Eye (tissue), 1 donor: ENCODE results near the gene GRID1.
A peak's percentile ranks its signal among the peaks of the same experiment; 100 is the strongest.

Experiments
- DNase-seq: peaks from one replicate; pipeline ENCODE4 v3.0.0-alpha.2; 2015

GRID1 gene

GRCh38 chr10:86290933-86291615 is 75.5 kb downstream of the GRID1 start:
- no peak for DNase-seq

- DNase-seq: no peak
Observed at GRCh38 chr10:86289577-86289868, 77.1 kb downstream of the GRID1 start.

- no peak for DNase-seq
Observed at GRCh38 chr10:86288695-86289576, 77.7 kb downstream of the GRID1 start.

GRCh38 chr10:86287966-86288579 is 78.5 kb downstream of the GRID1 start:
- DNase-seq: no peak

GRCh38 chr10:86287110-86287793 is 79.3 kb downstream of the GRID1 start:
- DNase-seq: no peak

GRCh38 chr10:86286236-86287109 is 80.1 kb downstream of the GRID1 start:
- no peak for DNase-seq

DNA sequence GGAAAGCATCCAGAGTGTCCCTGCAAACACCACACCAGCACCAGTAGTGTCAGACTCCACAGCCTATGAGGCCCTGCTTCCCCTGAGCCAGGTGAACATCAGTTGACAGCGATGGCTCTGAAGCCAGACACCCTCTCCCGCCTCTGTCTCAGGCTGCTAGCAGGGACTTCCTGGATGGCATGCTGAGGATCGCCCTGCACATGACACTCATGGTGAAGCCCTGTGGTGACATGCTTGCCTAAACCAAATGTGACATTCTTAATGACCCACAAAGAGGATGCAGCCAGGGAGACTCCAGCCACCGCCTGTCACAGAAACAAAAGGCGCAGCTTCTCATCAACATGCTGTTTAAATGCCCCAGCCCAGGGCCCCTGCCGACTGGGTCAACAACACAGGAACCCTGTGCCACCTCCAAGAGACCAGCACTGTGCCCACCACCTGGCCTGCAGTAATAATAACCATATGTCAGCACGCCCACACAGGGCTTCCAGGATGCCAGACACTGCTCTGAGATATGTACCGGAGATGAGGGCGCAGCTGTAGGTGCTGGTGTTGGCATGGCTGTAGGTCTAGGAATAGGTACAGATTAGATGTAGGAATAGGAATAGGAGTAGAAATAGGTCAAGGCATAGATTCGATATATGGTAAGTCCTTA is 81.3 kb downstream of the GRID1 start:
- peak; percentile 91 for DNase-seq

- peak; percentile 27 for DNase-seq
Observed at GRCh38 chr10:86284355-86285105, 82.1 kb downstream of the GRID1 start.

DNA sequence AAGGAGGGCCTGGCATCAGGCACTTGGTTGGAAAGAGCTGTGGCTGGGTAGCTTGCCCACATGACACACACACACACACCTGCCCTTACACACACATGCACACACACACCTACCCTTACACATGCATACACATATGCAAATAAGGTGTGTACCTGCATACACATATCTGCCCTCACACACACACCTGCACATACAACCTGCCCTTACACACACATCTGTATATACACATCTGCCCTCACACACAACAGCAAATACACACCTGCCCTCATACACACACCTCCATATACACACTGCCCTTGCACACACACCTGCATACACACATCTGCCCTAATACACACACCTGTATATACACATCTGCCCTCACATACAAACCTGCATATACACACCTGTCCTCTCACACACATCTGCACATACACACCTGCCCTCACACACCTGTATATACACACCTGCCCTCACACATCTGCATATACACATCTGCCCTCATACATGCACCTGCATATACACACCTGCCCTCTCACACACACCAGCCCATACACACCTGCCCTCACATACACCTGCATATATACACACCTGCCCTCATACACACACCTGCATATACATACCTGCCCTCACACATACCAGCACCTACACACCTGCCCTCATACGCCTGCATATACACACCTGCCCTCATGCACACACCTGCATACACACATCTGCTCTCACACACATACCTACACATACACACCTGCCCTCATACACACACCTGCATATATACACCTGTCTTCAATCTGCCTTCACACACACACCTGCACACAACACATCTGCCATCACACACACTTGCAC is 82.9 kb downstream of the GRID1 start:
- DNase-seq: no peak

- no peak for DNase-seq
Observed at GRCh38 chr10:86282664-86283465, 83.7 kb downstream of the GRID1 start.

- no peak for DNase-seq
Observed at GRCh38 chr10:86281396-86281795, 85.2 kb downstream of the GRID1 start.

- DNase-seq: no peak
Observed at GRCh38 chr10:86269332-86269731, 97.3 kb downstream of the GRID1 start.

DNA sequence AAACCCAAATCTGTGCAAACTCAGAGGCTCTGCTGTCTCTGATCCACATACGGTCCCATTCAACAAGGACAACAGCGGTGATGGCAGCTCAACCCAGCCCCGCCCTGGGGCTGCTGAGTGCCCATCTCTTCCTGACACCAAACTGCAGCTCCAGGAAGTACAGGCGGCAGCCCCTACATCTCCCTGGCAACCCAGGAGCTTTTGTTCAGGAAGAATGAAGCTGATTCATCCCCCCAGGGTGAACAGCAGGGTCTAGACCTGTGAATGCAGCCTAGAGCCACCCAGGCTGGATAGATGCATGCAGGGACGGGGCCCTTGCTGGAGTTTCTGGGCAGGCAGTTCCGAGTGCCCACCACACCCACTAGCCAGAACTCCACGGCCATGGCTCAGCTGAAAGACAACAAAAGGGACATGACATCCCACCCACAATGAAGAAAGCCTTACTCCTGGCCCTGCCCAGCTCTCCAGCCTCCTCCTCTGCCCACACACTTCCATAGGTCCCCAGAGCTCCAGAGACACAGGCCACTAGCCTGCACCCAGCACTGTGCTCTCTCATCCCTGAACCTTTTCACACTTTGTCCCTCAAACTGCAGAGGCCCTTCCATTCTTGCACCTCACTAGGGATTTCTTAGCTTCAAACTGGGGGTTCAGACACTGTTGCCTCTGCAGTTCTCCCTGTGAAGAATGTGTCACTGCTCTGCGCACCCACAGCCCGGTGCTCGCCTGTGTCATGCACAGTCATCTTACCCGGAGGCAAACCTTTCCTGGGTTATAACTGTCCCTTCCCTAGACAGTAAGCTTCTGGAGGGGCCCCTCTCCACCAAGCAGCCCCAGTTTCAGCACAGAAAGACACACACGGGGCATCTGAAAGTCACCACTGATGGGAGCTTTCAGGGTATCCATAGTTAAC is 99.1 kb downstream of the GRID1 start:
- DNase-seq: no peak

DNA sequence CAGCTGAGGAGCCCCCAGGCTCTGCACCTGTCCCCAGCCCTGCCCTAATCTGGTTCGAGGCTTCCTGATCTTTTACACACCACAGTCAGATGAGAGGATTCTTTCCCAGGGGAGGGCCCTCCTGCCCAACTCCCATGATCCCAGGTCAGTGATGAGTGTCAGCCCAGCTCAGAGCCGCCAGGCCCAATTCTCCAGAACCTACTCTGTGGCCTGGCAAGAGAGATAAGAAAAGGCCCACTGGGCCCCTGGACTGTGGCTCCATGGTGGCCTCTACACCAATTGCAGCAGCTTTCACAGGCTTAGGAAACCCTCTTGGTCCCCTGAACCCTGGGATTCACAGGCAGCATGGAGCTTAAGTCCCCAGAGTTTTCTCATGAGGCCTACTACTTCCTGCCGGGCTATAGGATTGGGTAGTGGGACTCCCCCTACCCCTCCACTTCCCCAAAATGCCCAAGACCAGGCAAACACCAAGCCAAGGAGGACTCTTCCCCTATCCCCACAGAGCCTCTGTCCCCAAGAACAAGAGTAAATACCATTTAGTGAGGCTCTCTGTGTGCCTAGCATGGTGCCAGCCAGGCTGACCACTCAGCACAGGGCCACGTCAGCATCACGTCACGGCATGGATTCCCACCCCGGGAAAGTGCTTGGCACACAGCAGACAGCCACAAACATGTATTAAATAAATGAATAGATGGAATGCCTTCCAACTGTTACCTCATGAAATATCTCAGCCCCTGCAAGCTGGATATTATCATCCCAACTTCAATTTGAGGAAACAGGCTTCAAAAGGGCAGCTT is 100.0 kb downstream of the GRID1 start:
- DNase-seq: no peak

- DNase-seq: no peak
Observed at GRCh38 chr10:86265895-86266259, 100.7 kb downstream of the GRID1 start.

DNA sequence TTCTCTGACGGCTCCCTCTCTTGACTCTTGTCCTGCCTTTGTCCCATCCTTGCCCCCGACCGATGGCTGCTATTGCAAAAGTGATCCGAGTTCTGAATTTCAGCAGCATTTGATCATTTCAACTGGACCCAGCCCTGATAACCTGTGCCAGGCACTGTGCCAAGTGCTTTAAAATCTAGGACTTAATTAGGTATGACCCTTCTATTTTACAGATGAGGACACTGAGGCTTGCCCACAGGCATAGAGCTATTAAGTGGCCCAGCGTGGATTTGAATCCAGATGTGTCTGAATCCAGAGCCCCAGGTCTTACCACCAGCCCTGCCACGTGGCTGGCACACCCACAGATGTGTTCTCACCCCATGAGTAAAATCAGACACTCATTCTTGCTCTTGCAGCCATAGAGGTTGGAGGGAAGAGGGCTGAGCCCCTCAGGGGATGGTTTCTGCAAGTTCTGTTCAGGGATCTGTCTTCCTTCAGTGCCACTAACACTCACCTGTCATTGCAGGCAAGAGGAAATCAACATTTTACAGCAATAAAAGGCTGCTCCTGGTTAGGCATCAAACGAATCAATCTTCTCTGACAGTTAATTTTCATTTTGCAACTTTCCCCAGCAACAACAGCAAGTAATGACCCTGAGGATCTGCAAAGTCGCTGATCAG is 101.2 kb downstream of the GRID1 start:
- DNase-seq: no peak
